ENCODE measurements around the gene REG1A. TPM values are rescaled to one million over a fixed set of nuclear protein-coding genes. Genes with fewer than 3 reads are reported as not detected.

The REG1A gene
- total and polyA plus RNA-seq, 9 of the 15 experiments (the other 6 are each of a cell fraction or from before 2014, with no cell fraction given) = 3.1 TPM; not detected in 8

GRCh38 chr2:79124907-79125720, 4.8 kb downstream of the REG1A start:
- in situ Hi-C loops (cut with MboI) (no loop called here), intact Hi-C loops (cut with micrococcal nuclease) (no loop called here)
- Histone ChIP-seq H3K4me3 (no peak overlapping the region), H3K27ac (ENCODE audit: extremely low read depth, low read depth, low read length) (no peak overlapping the region), H3K9me1 (ENCODE audit: control insufficient read depth, insufficient read depth, low read length) (no peaks in the 10 kb centered on the region), H3K27me3 (ENCODE audit: control insufficient read depth in 2 of 2, insufficient read depth in 2 of 2, low read length in 2 of 2) (no peaks in the 10 kb centered on the region), H3K9me3 (replicated peaks; ENCODE audit: control insufficient read depth, insufficient read depth, low read depth, low read length) (no peaks in the 10 kb centered on the region), H4K20me1 (replicated peaks; ENCODE audit: control insufficient read depth, insufficient read depth, low read length) (no peaks in the 10 kb centered on the region), H3K9ac (ENCODE audit: insufficient read depth in 1 of 2, low read depth in 2 of 2, low read length in 2 of 2) (no peak overlapping the region), H3K4me1 (replicated peaks in 1 of 2; ENCODE audit: control insufficient read depth in 2 of 2, insufficient read depth in 2 of 2, low read length in 2 of 2) (no peaks in the 10 kb centered on the region), H3K4me2 (ENCODE audit: insufficient read depth, low read length) (no peak overlapping the region), H2AFZ (ENCODE audit: low read depth, low read length) (no peak overlapping the region), H3K36me3 (ENCODE audit: control insufficient read depth, insufficient read depth, low read length) (no peaks in the 10 kb centered on the region), H3K79me2 (ENCODE audit: control insufficient read depth, insufficient read depth, low read length) (no peaks in the 10 kb centered on the region)
- no peak for ATAC-seq
- FAIRE-seq = no peak
- ChIA-PET POLR2A (no interaction called here), CTCF (ENCODE audit: low intra/inter-chr PET ratio) (no interaction called here)
- DNase-seq (ENCODE audit: extremely low read depth in 1 of 4, low spot score in 3 of 4) = no peak
- TF ChIP-seq ZNF253 (CRISPR knock-in tag; conservative IDR thresholded peaks at IDR 0.05) (no peak), NBN (IDR thresholded peaks at IDR 0.05; ENCODE audit: low read depth) (no peak), MCM3 (IDR thresholded peaks at IDR 0.05) (no peak), SREBF1 (IDR thresholded peaks at IDR 0.05; ENCODE audit: borderline replicate concordance, low read depth, low read length) (no peak), NR0B1 (IDR thresholded peaks at IDR 0.05; ENCODE audit: partially characterized antibody) (no peak), ZNF707 (CRISPR knock-in tag; conservative IDR thresholded peaks at IDR 0.05) (no peak)
- WGBS (ENCODE audit: insufficient coverage, low coverage, missing lambda C conversion rate) = under 1% methylated on average over 9 of the region's 9 CpGs
- BruUV-seq (replicated peaks) = no TSS peak

All from K562 (cell line).